GM12878 (cell line): ENCODE results near the gene RGS16. TPM values are rescaled to one million over a fixed set of nuclear protein-coding genes. Genes with fewer than 3 reads are reported as not detected.
A peak's percentile ranks its signal among the peaks of the same experiment; 100 is the strongest.

Source experiments
- ATAC-seq: fragments of 200-7000 bp; cut with Tn5 transposase; 3 replicates; pipeline ENCODE4 v1.9.1; 2020; ENCODE audit warnings: mild to moderate bottlenecking, moderate library complexity
- BruUV-seq: library from RNA; stranded (reverse); fragments of 400-500 nt; replicated peaks from 2 replicates; lab custom pipeline; 2021; lab: Mats Ljungman, UMichigan
- CTCF ChIA-PET: fragments of 300-600 bp; sonication (Branson Sonifier 250); formaldehyde crosslinking; extraction: SDS; loops from one replicate; lab custom pipeline; 2021; ENCODE audit warnings: inconsistent platforms; lab: Yijun Ruan, JAX
- POLR2A ChIA-PET: fragments of 350-600 bp; formaldehyde crosslinking; extraction: SDS; loops from one replicate; lab custom pipeline; 2021; ENCODE audit warnings: inconsistent platforms; lab: Charles Lee
- RAD21 ChIA-PET: fragments of 300-600 bp; sonication (Branson Sonifier 250); formaldehyde crosslinking; loops from one replicate; lab custom pipeline; 2023; ENCODE audit warnings: antibody characterized with exemption; ENCODE audit not compliant: unreplicated experiment; lab: Charles Lee
- SMC1A ChIA-PET: fragments of 300-600 bp; sonication (Branson Sonifier 250); formaldehyde crosslinking; loops from one replicate; lab custom pipeline; 2023; ENCODE audit not compliant: unreplicated experiment, uncharacterized antibody; lab: Charles Lee
- DNase-seq: peaks from one replicate; pipeline ENCODE4 v3.0.0-alpha.2; 2011; ENCODE audit warnings: low read depth, low spot score
- FAIRE-seq: peaks from 3 replicates; lab custom pipeline; 2011; peaks lifted over from hg19 to GRCh38; lab: Jason Lieb, UNC
- H2AFZ ChIP-seq: 2 replicates; pipeline ENCODE4 v1.6.0; 2011; ENCODE audit warnings: low read depth, low read length, control low read depth; ENCODE audit not compliant: control insufficient read depth
- H3K27ac ChIP-seq: 2 replicates; pipeline ENCODE4 v1.5.1; 2011; ENCODE audit warnings: control low read depth; ENCODE audit not compliant: control insufficient read depth, insufficient read depth
- H3K27me3 ChIP-seq, 2 experiments: replicated peaks in 1 of 2; 2 replicates each; pipeline versions ENCODE4 v1.6.0 to v1.6.1; 2011; ENCODE audit warnings: low read length in 1 of 2; ENCODE audit not compliant: control insufficient read depth in 2 of 2, insufficient read depth in 2 of 2
- H3K36me3 ChIP-seq, 2 experiments: 2 replicates each; pipeline ENCODE4 v1.5.1; 2011; ENCODE audit warnings: low read length in 1 of 2; ENCODE audit not compliant: control insufficient read depth in 2 of 2, insufficient read depth in 2 of 2
- H3K4me1 ChIP-seq: 2 replicates; pipeline ENCODE4 v1.6.1; 2011; ENCODE audit warnings: mild to moderate bottlenecking, low read length, moderate library complexity, mixed read lengths; ENCODE audit not compliant: control insufficient read depth, insufficient read depth
- H3K4me2 ChIP-seq: 2 replicates; pipeline ENCODE4 v1.6.0; 2011; ENCODE audit warnings: control low read depth; ENCODE audit not compliant: control insufficient read depth, insufficient read depth
- H3K4me3 ChIP-seq: fragments of 200-600 bp; sonication (generic); 2 replicates; pipeline ENCODE4 v1.5.1; 2016
- H3K79me2 ChIP-seq: 2 replicates; pipeline ENCODE4 v1.6.0; 2011; ENCODE audit warnings: low read length; ENCODE audit not compliant: control insufficient read depth, insufficient read depth
- H3K9ac ChIP-seq: 2 replicates; pipeline ENCODE4 v1.8.0; 2011; ENCODE audit warnings: low read length, control low read depth, mixed read lengths; ENCODE audit not compliant: control insufficient read depth, insufficient read depth
- H3K9me3 ChIP-seq: replicated peaks from 3 replicates; pipeline ENCODE4 v1.5.1; 2011; ENCODE audit warnings: mild to moderate bottlenecking, low read length; ENCODE audit not compliant: control insufficient read depth, insufficient read depth
- H4K20me1 ChIP-seq: 2 replicates; pipeline ENCODE4 v1.6.0; 2011; ENCODE audit not compliant: control insufficient read depth, insufficient read depth
- CEBPB ChIP-seq, 2 experiments: fragments of 150-350 bp in 1 of 2; IDR thresholded peaks; 2 replicates each; pipeline ENCODE4 v1.6.1; 2012 to 2014; ENCODE audit warnings: low read depth in 2 of 2, low read length in 2 of 2, borderline replicate concordance in 1 of 2, inconsistent platforms in 1 of 2
- EED ChIP-seq: sonication (generic); IDR thresholded peaks from 2 replicates; pipeline ENCODE4 v1.6.1; 2016; ENCODE audit warnings: antibody characterized with exemption, low read depth
- HCFC1 ChIP-seq: fragments of 150-350 bp; IDR thresholded peaks from 2 replicates; pipeline ENCODE4 v1.6.1; 2014; ENCODE audit warnings: low read length
- MLLT1 ChIP-seq: fragments of 450-650 bp; IDR thresholded peaks from 2 replicates; pipeline ENCODE4 v1.6.1; 2016; ENCODE audit warnings: mild to moderate bottlenecking
- REST ChIP-seq: IDR thresholded peaks from 2 replicates; pipeline ENCODE4 v1.6.1; 2012; ENCODE audit warnings: mild to moderate bottlenecking, low read depth, low read length
- SMAD5 ChIP-seq: IDR thresholded peaks from 2 replicates; pipeline ENCODE4 v1.6.1; 2016; ENCODE audit warnings: antibody characterized with exemption, low read depth
- SRF ChIP-seq, 2 experiments: IDR thresholded peaks; 2 replicates each; pipeline ENCODE4 v1.6.1; 2011; ENCODE audit warnings: low read depth in 2 of 2, low read length in 2 of 2, mild to moderate bottlenecking in 1 of 2, moderate library complexity in 1 of 2
- ZZZ3 ChIP-seq: IDR thresholded peaks from 2 replicates; pipeline ENCODE4 v1.6.1; 2011; ENCODE audit warnings: low read depth; ENCODE audit not compliant: control insufficient read depth, insufficient read length
- WGBS: methylation state at CpG from one replicate; pipeline ENCODE4 v1.1.6; 2016; ENCODE audit warnings: low lambda C conversion rate; ENCODE audit not compliant: insufficient replicate concordance, insufficient coverage; ENCODE audit errors: missing lambda C conversion rate; 5-methylcytosine and 5-hydroxymethylcytosine counted together
- in situ Hi-C: fragments of 300-500 bp; cut with MboI; formaldehyde crosslinking; loops from 9 replicates; pipeline ENCODE4 v1.14.3; 2018; ENCODE audit warnings: mixed read lengths
- intact Hi-C: fragments of 100-400 bp; cut with micrococcal nuclease; formaldehyde crosslinking; loops from one replicate; pipeline ENCODE4 v1.14.2; 2022; ENCODE audit not compliant: unreplicated experiment
- polyA plus RNA-seq, 11 experiments: library from polyadenylated mRNA; depleted of rRNA in 4 of 11; unstranded in 6 of 11; stranded (reverse) in 5 of 11; fragments of >200 nt; fragmentation: Nextera tagmentation in 4 of 11; fragmentation: Illumina TruSeq in 1 of 11; extraction: Ambion mirVana in 4 of 11; extraction: Trizol in 1 of 11; gene quantifications; 1 replicate in 1 of 11; 2 replicates in 10 of 11; pipeline versions ENCODE4 v1.2.1 to v1.2.3, GENCODE V29; 2011 to 2016; ENCODE audit warnings: inconsistent platforms in 2 of 11, missing spikeins in 2 of 11, low read depth in 1 of 11
- total RNA-seq, 4 experiments: library from RNA; depleted of rRNA in 3 of 4; stranded (reverse); fragments of >200 nt in 3 of 4; fragmentation: Illumina TruSeq in 1 of 4; extraction: Trizol in 1 of 4; gene quantifications; 2 replicates each; pipeline versions ENCODE4 v1.2.1 to v1.2.3, GENCODE V29; 2013 to 2021
- TF ChIP-seq, protein P1 (sequence below): IDR thresholded peaks from 2 replicates; pipeline ENCODE4 v1.6.1; 2012; ENCODE audit warnings: improper control_type of control experiment, low read depth, low read length; ENCODE audit not compliant: insufficient replicate concordance
- TF ChIP-seq, protein P2 (sequence below): fragments of 150-350 bp; IDR thresholded peaks from 2 replicates; pipeline ENCODE4 v1.6.1; 2014; ENCODE audit warnings: mild to moderate bottlenecking, low read depth, low read length

Gene RGS16
- total and polyA plus RNA-seq, 10 of the 15 experiments (the other 5 are each of a cell fraction or from before 2014, with no cell fraction given): 16.4 to 58.2 (median 44.6) TPM

DNA sequence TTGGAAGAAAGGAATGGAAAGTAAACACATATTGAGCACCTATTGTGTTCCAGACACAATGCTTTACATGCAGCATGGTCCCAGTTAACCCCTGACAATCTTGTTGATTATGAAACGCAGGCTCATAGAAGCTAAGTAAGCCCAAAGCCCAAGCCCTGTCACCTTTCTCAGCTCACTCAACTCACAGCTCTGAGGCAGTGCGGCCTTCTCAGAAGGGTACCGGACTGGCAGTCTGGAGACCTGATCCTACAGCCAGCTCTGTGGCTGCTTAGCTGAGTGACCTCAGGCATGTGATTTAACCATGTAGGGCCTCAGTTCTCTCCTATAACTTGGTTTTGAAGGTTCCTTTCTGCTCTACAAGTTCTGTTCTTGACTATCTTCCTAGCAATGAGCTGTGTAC lies 14.7 kb downstream of the RGS16 start:
- no peaks in the 10 kb centered on the region for H3K9me3 ChIP-seq
- ChIA-PET POLR2A (interaction anchor here (0.9 to 1.4 kb wide), 4 partner anchors 11 to 198 kb away, joined by 3 to 4 read pairs (median 3); no protein-coding TSS in a partner anchor), RAD21 (interaction anchor here (0.7 to 23.0 kb wide), 7 partner anchors 8 to 195 kb away, joined by 3 to 946 read pairs (median 3); no protein-coding TSS in a partner anchor), SMC1A (interaction anchor here (1.0 to 28.0 kb wide), 6 partner anchors 8 to 198 kb away, joined by 3 to 1145 read pairs (median 10); partner anchors contain the start of gene NPL), CTCF (interaction anchor here (0.6 to 37.4 kb wide), 9 partner anchors 7 to 508 kb away, joined by 3 to 1888 read pairs (median 4); partner anchors contain the start of gene NPL)
- H4K20me1 ChIP-seq: no peaks in the 10 kb centered on the region
- H3K4me1 ChIP-seq: peaks cover 5% of the 10 kb centered on the region; the same call in 1 of the 2 replicates
- WGBS: 55% methylated on average over 3 of the region's 3 CpGs
- no TSS peak for BruUV-seq
- no peak overlapping the region for H3K27ac ChIP-seq
- no peak overlapping the region for H3K9ac ChIP-seq
- intact Hi-C loops (no loop called here), in situ Hi-C loops (no loop called here)
- peak overlapping the region; percentile 87 for H3K4me3 ChIP-seq
- ATAC-seq: peak; percentile 12
- H2AFZ ChIP-seq: peak overlapping the region; percentile 38
- DNase-seq: no peak
- H3K79me2 ChIP-seq: no peaks in the 10 kb centered on the region
- no peaks in the 10 kb centered on the region; a peak in 1 of 4 replicates for H3K36me3 ChIP-seq
- peak overlapping the region; percentile 64; the same call in 1 of the 2 replicates for H3K4me2 ChIP-seq
- no peak for FAIRE-seq
- no peaks in the 10 kb centered on the region for H3K27me3 ChIP-seq
- TF ChIP-seq CEBPB (IDR thresholded peaks at IDR 0.05; ENCODE audit: borderline replicate concordance in 1 of 2, low read depth in 2 of 2, low read length in 2 of 2) (no peak), REST (no peak), HCFC1 (no peak), ZZZ3 (no peak), EED (no peak), MLLT1 (no peak), SMAD5 (no peak), SRF (IDR thresholded peaks at IDR 0.05; ENCODE audit: low read depth in 2 of 2, low read length in 2 of 2) (no peak)
- TF ChIP-seq, protein P1, sequence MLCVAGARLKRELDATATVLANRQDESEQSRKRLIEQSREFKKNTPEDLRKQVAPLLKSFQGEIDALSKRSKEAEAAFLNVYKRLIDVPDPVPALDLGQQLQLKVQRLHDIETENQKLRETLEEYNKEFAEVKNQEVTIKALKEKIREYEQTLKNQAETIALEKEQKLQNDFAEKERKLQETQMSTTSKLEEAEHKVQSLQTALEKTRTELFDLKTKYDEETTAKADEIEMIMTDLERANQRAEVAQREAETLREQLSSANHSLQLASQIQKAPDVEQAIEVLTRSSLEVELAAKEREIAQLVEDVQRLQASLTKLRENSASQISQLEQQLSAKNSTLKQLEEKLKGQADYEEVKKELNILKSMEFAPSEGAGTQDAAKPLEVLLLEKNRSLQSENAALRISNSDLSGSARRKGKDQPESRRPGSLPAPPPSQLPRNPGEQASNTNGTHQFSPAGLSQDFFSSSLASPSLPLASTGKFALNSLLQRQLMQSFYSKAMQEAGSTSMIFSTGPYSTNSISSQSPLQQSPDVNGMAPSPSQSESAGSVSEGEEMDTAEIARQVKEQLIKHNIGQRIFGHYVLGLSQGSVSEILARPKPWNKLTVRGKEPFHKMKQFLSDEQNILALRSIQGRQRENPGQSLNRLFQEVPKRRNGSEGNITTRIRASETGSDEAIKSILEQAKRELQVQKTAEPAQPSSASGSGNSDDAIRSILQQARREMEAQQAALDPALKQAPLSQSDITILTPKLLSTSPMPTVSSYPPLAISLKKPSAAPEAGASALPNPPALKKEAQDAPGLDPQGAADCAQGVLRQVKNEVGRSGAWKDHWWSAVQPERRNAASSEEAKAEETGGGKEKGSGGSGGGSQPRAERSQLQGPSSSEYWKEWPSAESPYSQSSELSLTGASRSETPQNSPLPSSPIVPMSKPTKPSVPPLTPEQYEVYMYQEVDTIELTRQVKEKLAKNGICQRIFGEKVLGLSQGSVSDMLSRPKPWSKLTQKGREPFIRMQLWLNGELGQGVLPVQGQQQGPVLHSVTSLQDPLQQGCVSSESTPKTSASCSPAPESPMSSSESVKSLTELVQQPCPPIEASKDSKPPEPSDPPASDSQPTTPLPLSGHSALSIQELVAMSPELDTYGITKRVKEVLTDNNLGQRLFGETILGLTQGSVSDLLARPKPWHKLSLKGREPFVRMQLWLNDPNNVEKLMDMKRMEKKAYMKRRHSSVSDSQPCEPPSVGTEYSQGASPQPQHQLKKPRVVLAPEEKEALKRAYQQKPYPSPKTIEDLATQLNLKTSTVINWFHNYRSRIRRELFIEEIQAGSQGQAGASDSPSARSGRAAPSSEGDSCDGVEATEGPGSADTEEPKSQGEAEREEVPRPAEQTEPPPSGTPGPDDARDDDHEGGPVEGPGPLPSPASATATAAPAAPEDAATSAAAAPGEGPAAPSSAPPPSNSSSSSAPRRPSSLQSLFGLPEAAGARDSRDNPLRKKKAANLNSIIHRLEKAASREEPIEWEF: no peak
- TF ChIP-seq, protein P2, sequence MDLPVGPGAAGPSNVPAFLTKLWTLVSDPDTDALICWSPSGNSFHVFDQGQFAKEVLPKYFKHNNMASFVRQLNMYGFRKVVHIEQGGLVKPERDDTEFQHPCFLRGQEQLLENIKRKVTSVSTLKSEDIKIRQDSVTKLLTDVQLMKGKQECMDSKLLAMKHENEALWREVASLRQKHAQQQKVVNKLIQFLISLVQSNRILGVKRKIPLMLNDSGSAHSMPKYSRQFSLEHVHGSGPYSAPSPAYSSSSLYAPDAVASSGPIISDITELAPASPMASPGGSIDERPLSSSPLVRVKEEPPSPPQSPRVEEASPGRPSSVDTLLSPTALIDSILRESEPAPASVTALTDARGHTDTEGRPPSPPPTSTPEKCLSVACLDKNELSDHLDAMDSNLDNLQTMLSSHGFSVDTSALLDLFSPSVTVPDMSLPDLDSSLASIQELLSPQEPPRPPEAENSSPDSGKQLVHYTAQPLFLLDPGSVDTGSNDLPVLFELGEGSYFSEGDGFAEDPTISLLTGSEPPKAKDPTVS: no peak
